ENCODE measurements around the gene CREBRF.
"Not testable (repeated sequence)": the region's sequence is repeated elsewhere in the genome, so short reads cannot be mapped to it uniquely, and the experiment has no call there.

Gene CREBRF

GRCh38 chr5:173091981-173092380 is 35.8 kb downstream of the CREBRF start:
- no peak for DNase-seq

- DNase-seq, result no peak
These were observed 37.5 kb downstream of the CREBRF start for GRCh38 chr5:173093606-173094005.

- DNase-seq, result no peak
These were observed 38.0 kb downstream of the CREBRF start for GRCh38 chr5:173094012-173094661.

- DNase-seq, result no peak
These were observed 42.6 kb downstream of the CREBRF start for GRCh38 chr5:173098787-173099186.

- DNase-seq, result no peak
These were observed 43.3 kb downstream of the CREBRF start for GRCh38 chr5:173099461-173099860.

- DNase-seq, result no peak
These were observed 45.1 kb downstream of the CREBRF start for GRCh38 chr5:173101245-173101644.

- no peak for DNase-seq
These were observed 47.3 kb downstream of the CREBRF start for GRCh38 chr5:173103411-173103810.

- DNase-seq, result no peak
These were observed 52.8 kb downstream of the CREBRF start for GRCh38 chr5:173108914-173109313.

- no peak for DNase-seq
These were observed 58.4 kb downstream of the CREBRF start for GRCh38 chr5:173114536-173114935.

- DNase-seq, result no peak
These were observed 63.6 kb downstream of the CREBRF start for GRCh38 chr5:173119719-173120118.

GRCh38 chr5:173123416-173123815 is 67.3 kb downstream of the CREBRF start:
- no peak for DNase-seq

GRCh38 chr5:173132166-173132565 is 76.0 kb downstream of the CREBRF start:
- not testable (repeated sequence) for DNase-seq

GRCh38 chr5:173138707-173139106 is 82.6 kb downstream of the CREBRF start:
- DNase-seq, result no peak

- DNase-seq, result no peak
These were observed 83.5 kb downstream of the CREBRF start for GRCh38 chr5:173139631-173140030.

GRCh38 chr5:173140769-173141168 is 84.6 kb downstream of the CREBRF start:
- DNase-seq, result no peak

- DNase-seq, result no peak
These were observed 87.4 kb downstream of the CREBRF start for GRCh38 chr5:173143567-173143966.

GRCh38 chr5:173144200-173145176 is 88.3 kb downstream of the CREBRF start, which contains the start of gene BNIP1:
TSS of gene BNIP1 (plus strand) at chr5:173144531. CDS start at chr5:173144546, 15 bp downstream.
- peak; percentile 83 to 90 for DNase-seq

- no peak for DNase-seq
These were observed 92.2 kb downstream of the CREBRF start for GRCh38 chr5:173148354-173148753.

GRCh38 chr5:173152547-173152946 is 96.4 kb downstream of the CREBRF start:
- DNase-seq, result no peak

GRCh38 chr5:173153842-173154241 is 97.7 kb downstream of the CREBRF start:
- DNase-seq, result no peak

- not testable (repeated sequence) for DNase-seq
These were observed 98.5 kb downstream of the CREBRF start for GRCh38 chr5:173154619-173155018.

- no peak for DNase-seq
These were observed 99.8 kb downstream of the CREBRF start for GRCh38 chr5:173155912-173156311.

- no peak for DNase-seq
These were observed 102.2 kb downstream of the CREBRF start for GRCh38 chr5:173158366-173158765.

GRCh38 chr5:173159256-173159655 is 103.1 kb downstream of the CREBRF start:
- DNase-seq, result no peak
